Measurements from ENCODE around the gene LRRC4B.

DNA sequence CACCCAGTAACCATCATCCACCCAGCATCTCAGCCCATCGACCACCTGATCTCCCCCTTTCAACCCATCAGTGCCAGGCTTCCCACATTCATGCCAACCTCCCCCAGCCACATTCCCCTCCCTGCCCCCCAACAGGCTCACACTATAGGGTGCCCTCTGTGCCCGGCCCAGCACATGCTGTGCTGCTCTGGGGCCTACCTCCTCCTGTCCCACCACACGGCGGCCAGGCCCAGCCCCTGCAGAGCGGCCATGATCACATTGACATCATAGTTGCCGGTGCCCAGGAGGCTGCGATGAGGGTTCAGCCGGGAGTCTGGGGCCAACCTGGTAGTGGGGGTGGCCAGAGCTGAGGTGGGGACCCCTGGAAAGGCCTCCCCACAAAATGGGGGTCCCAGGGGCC lies 60.9 kb downstream of the LRRC4B start:
- TF ChIP-seq, protein P1, sequence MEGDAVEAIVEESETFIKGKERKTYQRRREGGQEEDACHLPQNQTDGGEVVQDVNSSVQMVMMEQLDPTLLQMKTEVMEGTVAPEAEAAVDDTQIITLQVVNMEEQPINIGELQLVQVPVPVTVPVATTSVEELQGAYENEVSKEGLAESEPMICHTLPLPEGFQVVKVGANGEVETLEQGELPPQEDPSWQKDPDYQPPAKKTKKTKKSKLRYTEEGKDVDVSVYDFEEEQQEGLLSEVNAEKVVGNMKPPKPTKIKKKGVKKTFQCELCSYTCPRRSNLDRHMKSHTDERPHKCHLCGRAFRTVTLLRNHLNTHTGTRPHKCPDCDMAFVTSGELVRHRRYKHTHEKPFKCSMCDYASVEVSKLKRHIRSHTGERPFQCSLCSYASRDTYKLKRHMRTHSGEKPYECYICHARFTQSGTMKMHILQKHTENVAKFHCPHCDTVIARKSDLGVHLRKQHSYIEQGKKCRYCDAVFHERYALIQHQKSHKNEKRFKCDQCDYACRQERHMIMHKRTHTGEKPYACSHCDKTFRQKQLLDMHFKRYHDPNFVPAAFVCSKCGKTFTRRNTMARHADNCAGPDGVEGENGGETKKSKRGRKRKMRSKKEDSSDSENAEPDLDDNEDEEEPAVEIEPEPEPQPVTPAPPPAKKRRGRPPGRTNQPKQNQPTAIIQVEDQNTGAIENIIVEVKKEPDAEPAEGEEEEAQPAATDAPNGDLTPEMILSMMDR (IDR thresholded peaks at IDR 0.05) = no peak
- no peak for TF ChIP-seq POLR2A (IDR thresholded peaks at IDR 0.05)

Measured in thyroid gland (tissue), 4 donors.